DND-41 (cell line): ENCODE measurements around the gene BACH2.
"Not testable (repeated sequence)": the region's sequence is repeated elsewhere in the genome, so short reads cannot be mapped to it uniquely, and the experiment has no call there.

Experiments
- ATAC-seq: fragments of 200-7000 bp; cut with Tn5 transposase; 3 replicates; pipeline ENCODE4 v1.9.1; 2021; ENCODE audit warnings: low read depth; ENCODE audit not compliant: insufficient read depth
- DNase-seq: peaks from one replicate; pipeline ENCODE4 v3.0.0-alpha.2; 2020
- H2AFZ ChIP-seq: 2 replicates; pipeline ENCODE4 v1.6.0; 2012; ENCODE audit warnings: low read depth, low read length
- H3K27ac ChIP-seq: 2 replicates; pipeline ENCODE4 v1.5.1; 2012; ENCODE audit warnings: low read length, inconsistent platforms
- H3K27me3 ChIP-seq: fragments of 200-600 bp; sonication (generic); 2 replicates; pipeline ENCODE4 v1.6.0; 2012; ENCODE audit warnings: low read length, mild to moderate bottlenecking, inconsistent platforms; ENCODE audit not compliant: insufficient read depth, poor library complexity
- H3K36me3 ChIP-seq: 2 replicates; pipeline ENCODE4 v1.5.1; 2012; ENCODE audit warnings: low read length, inconsistent platforms; ENCODE audit not compliant: insufficient read depth
- H3K4me1 ChIP-seq: 2 replicates; pipeline ENCODE4 v1.5.1; 2012; ENCODE audit warnings: mild to moderate bottlenecking, low read length; ENCODE audit not compliant: insufficient read depth
- H3K4me2 ChIP-seq: 2 replicates; pipeline ENCODE4 v1.6.0; 2012; ENCODE audit warnings: mild to moderate bottlenecking, moderate library complexity, low read length, inconsistent platforms; ENCODE audit not compliant: insufficient read depth
- H3K4me3 ChIP-seq, 2 experiments: fragments of 200-600 bp in 1 of 2; shearing (Covaris generic) in 1 of 2; 2 replicates each; pipeline ENCODE4 v1.5.1; 2012 to 2016; ENCODE audit warnings: inconsistent platforms in 2 of 2, low read length in 2 of 2, mild to moderate bottlenecking in 2 of 2, low read depth in 1 of 2, moderate library complexity in 1 of 2
- H3K79me2 ChIP-seq: 2 replicates; pipeline ENCODE4 v1.6.0; 2012; ENCODE audit warnings: low read length, inconsistent platforms; ENCODE audit not compliant: insufficient read depth
- H3K9ac ChIP-seq: 2 replicates; pipeline ENCODE4 v1.6.0; 2012; ENCODE audit warnings: low read depth, mild to moderate bottlenecking, inconsistent platforms, low read length, moderate library complexity
- H3K9me3 ChIP-seq: 2 replicates; pipeline ENCODE4 v1.5.1; 2012; ENCODE audit warnings: low read length, moderate library complexity, mild to moderate bottlenecking, inconsistent platforms; ENCODE audit not compliant: insufficient read depth, severe bottlenecking
- H4K20me1 ChIP-seq: 2 replicates; pipeline ENCODE4 v1.6.0; 2012; ENCODE audit warnings: low read length; ENCODE audit not compliant: insufficient read depth
- CTCF ChIP-seq: IDR thresholded peaks from 2 replicates; pipeline ENCODE4 v1.5.1; 2012; ENCODE audit warnings: borderline replicate concordance, low read length, moderate library complexity, mild to moderate bottlenecking; ENCODE audit not compliant: poor library complexity, severe bottlenecking; ENCODE audit errors: extremely low read depth
- EZH2 ChIP-seq: IDR thresholded peaks from 3 replicates; pipeline ENCODE4 v1.6.1; 2012; ENCODE audit warnings: borderline replicate concordance, low read depth, mild to moderate bottlenecking, moderate library complexity, low read length, inconsistent platforms; ENCODE audit not compliant: severe bottlenecking

Gene BACH2

GRCh38 chr6:90065173-90065572 is 231.5 kb downstream of the BACH2 start:
- H3K9me3 ChIP-seq, result no peaks in the 10 kb centered on the region
- no peaks in the 10 kb centered on the region for H3K4me1 ChIP-seq
- H3K4me3 ChIP-seq, result no peak overlapping the region
- DNase-seq, result no peak
- no peak for ATAC-seq
- H3K79me2 ChIP-seq, result no peaks in the 10 kb centered on the region
- no peak overlapping the region for H2AFZ ChIP-seq
- no peaks in the 10 kb centered on the region for H4K20me1 ChIP-seq
- H3K36me3 ChIP-seq, result no peaks in the 10 kb centered on the region
- no peak overlapping the region for H3K4me2 ChIP-seq
- TF ChIP-seq CTCF, result no peak
- no peak for TF ChIP-seq EZH2
- no peak overlapping the region for H3K9ac ChIP-seq
- H3K27me3 ChIP-seq, result no peaks in the 10 kb centered on the region
- H3K27ac ChIP-seq, result no peak overlapping the region

GRCh38 chr6:90062667-90063066 is 234.0 kb downstream of the BACH2 start:
- H3K4me3 ChIP-seq, result no peak overlapping the region
- ATAC-seq, result no peak
- H3K27ac ChIP-seq, result no peak overlapping the region
- no peaks in the 10 kb centered on the region for H3K36me3 ChIP-seq
- no peak for DNase-seq
- no peak overlapping the region for H3K4me2 ChIP-seq
- H3K9ac ChIP-seq, result no peak overlapping the region
- H3K27me3 ChIP-seq, result no peaks in the 10 kb centered on the region
- H3K4me1 ChIP-seq, result no peaks in the 10 kb centered on the region
- no peak overlapping the region for H2AFZ ChIP-seq
- no peak for TF ChIP-seq EZH2
- no peak for TF ChIP-seq CTCF
- H3K79me2 ChIP-seq, result no peaks in the 10 kb centered on the region
- no peaks in the 10 kb centered on the region for H4K20me1 ChIP-seq
- no peaks in the 10 kb centered on the region for H3K9me3 ChIP-seq

- Histone ChIP-seq H3K9me3 (no peaks in the 10 kb centered on the region), H3K79me2 (no peaks in the 10 kb centered on the region)
These were observed 234.6 kb downstream of the BACH2 start for GRCh38 chr6:90062051-90062450.

GRCh38 chr6:90059178-90059577 is 237.5 kb downstream of the BACH2 start:
- not testable (repeated sequence) for H3K36me3 ChIP-seq, ATAC-seq, H3K9ac ChIP-seq, H4K20me1 ChIP-seq, H3K4me2 ChIP-seq, H3K9me3 ChIP-seq, H3K27me3 ChIP-seq, H3K4me1 ChIP-seq, H2AFZ ChIP-seq, H3K4me3 ChIP-seq, DNase-seq, H3K79me2 ChIP-seq, H3K27ac ChIP-seq

More at GRCh38 chr6:90062051-90062450, 234.6 kb downstream of the BACH2 start:
- no peaks in the 10 kb centered on the region for H3K4me1 ChIP-seq
- DNase-seq (no peak), ATAC-seq (no peak)
- no peak overlapping the region for H3K27ac ChIP-seq
- no peak overlapping the region for H3K9ac ChIP-seq
- no peak for TF ChIP-seq EZH2
- TF ChIP-seq CTCF, result no peak
- H3K36me3 ChIP-seq, result no peaks in the 10 kb centered on the region
- H3K4me2 ChIP-seq, result no peak overlapping the region
- no peak overlapping the region for H2AFZ ChIP-seq
- H3K4me3 ChIP-seq, result no peak overlapping the region
- H4K20me1 ChIP-seq, result no peaks in the 10 kb centered on the region
- no peaks in the 10 kb centered on the region for H3K27me3 ChIP-seq

GRCh38 chr6:90055924-90056323 is 240.7 kb downstream of the BACH2 start:
- H3K27me3 ChIP-seq, H3K4me2 ChIP-seq, H3K79me2 ChIP-seq, H3K4me1 ChIP-seq, DNase-seq, H2AFZ ChIP-seq, ATAC-seq, H3K4me3 ChIP-seq, H3K36me3 ChIP-seq, H3K27ac ChIP-seq, H4K20me1 ChIP-seq, H3K9ac ChIP-seq: not testable (repeated sequence)
- H3K9me3 ChIP-seq, result peaks cover 11% of the 10 kb centered on the region

- H3K4me3 ChIP-seq, H4K20me1 ChIP-seq, H2AFZ ChIP-seq, H3K4me2 ChIP-seq, H3K27ac ChIP-seq, H3K4me1 ChIP-seq, DNase-seq, H3K27me3 ChIP-seq, H3K79me2 ChIP-seq, H3K9ac ChIP-seq, ATAC-seq, H3K36me3 ChIP-seq: not testable (repeated sequence)
- peaks cover 11% of the 10 kb centered on the region for H3K9me3 ChIP-seq
These were observed 242.4 kb downstream of the BACH2 start for GRCh38 chr6:90054193-90054592.
